ENCODE results near the gene WWOX. TPM values are rescaled to one million over a fixed set of nuclear protein-coding genes. Genes with fewer than 3 reads are reported as not detected.

WWOX gene
- total RNA-seq, 1 experiment from 2014 or later, result 15.6 TPM

- TF ChIP-seq, protein P1, sequence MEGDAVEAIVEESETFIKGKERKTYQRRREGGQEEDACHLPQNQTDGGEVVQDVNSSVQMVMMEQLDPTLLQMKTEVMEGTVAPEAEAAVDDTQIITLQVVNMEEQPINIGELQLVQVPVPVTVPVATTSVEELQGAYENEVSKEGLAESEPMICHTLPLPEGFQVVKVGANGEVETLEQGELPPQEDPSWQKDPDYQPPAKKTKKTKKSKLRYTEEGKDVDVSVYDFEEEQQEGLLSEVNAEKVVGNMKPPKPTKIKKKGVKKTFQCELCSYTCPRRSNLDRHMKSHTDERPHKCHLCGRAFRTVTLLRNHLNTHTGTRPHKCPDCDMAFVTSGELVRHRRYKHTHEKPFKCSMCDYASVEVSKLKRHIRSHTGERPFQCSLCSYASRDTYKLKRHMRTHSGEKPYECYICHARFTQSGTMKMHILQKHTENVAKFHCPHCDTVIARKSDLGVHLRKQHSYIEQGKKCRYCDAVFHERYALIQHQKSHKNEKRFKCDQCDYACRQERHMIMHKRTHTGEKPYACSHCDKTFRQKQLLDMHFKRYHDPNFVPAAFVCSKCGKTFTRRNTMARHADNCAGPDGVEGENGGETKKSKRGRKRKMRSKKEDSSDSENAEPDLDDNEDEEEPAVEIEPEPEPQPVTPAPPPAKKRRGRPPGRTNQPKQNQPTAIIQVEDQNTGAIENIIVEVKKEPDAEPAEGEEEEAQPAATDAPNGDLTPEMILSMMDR (conservative IDR thresholded peaks at IDR 0.05), result no peak
- no peak overlapping the region for H3T11ph ChIP-seq (ENCODE audit: low read length)
- no peak overlapping the region for H2AFZ ChIP-seq (ENCODE audit: low read length)
- WGBS (ENCODE audit: extremely low coverage, insufficient read length, low lambda C conversion rate), result no CpG with 5 or more reads among the region's 6 CpGs
- Mint-ChIP-seq H3K27ac (peak overlapping the region in 1 of 3 experiments; percentile 74; a peak in 1 of 7 replicates), H3K27me3 (ENCODE audit: low read depth) (no peaks in the 10 kb centered on the region), H3K9me3 (peaks cover 7 to 8% of the 10 kb centered on the region in 2 experiments), H3K4me3 (no peak overlapping the region), H3K4me1 (peaks cover 37 to 41% of the 10 kb centered on the region in 2 experiments), H3K36me3 (ENCODE audit: insufficient read depth in 1 of 3, low read depth in 3 of 3) (peaks cover 0 to 5% (median 0%) of the 10 kb centered on the region in 3 experiments; a peak in 1 of 7 replicates)
- H4K8ac ChIP-seq (replicated peaks; ENCODE audit: insufficient read length, low read depth, low read length), result no peak overlapping the region
- H2BK15ac ChIP-seq (ENCODE audit: low read depth, low read length), result no peak overlapping the region
- H2BK12ac ChIP-seq (ENCODE audit: insufficient read length, low read depth, low read length), result no peak overlapping the region
- H3K4me2 ChIP-seq (ENCODE audit: insufficient read depth, insufficient read length, low read length), result no peak overlapping the region
- H3K79me2 ChIP-seq (ENCODE audit: insufficient read depth, low read length), result no peaks in the 10 kb centered on the region
- no peaks in the 10 kb centered on the region for H3K27me3 ChIP-seq (ENCODE audit: insufficient read depth, low read length)
- no peak overlapping the region for H4K5ac ChIP-seq (ENCODE audit: insufficient read length, low read depth, low read length)
- H2BK120ac ChIP-seq (ENCODE audit: low read depth, low read length, poor library complexity, severe bottlenecking), result no peak overlapping the region
- H3K4me1 ChIP-seq (ENCODE audit: insufficient read depth, low read length), result no peaks in the 10 kb centered on the region; the same call in 1 of the 2 replicates
- H3K4ac ChIP-seq (ENCODE audit: low read depth, low read length), result no peak overlapping the region
- no peak for DNase-seq
- H2BK5ac ChIP-seq (ENCODE audit: insufficient read length, low read length), result no peak overlapping the region
- H4K91ac ChIP-seq (ENCODE audit: insufficient read length, low read depth, low read length), result no peak overlapping the region
- H3K18ac ChIP-seq (ENCODE audit: insufficient read length, low read depth, low read length), result no peak overlapping the region
- no peak overlapping the region for H3K9ac ChIP-seq (ENCODE audit: extremely low read depth, insufficient read length, low read length)
- peaks cover 3% of the 10 kb centered on the region for H4K20me1 ChIP-seq (ENCODE audit: control insufficient read depth, insufficient read depth, insufficient read length)
- H2AK5ac ChIP-seq (ENCODE audit: insufficient read length, low read length), result no peak overlapping the region
- no peak overlapping the region for H3K27ac ChIP-seq (ENCODE audit: insufficient read length, low read depth, low read length)
- H3K23me2 ChIP-seq (ENCODE audit: insufficient read length, low read depth, low read length, poor library complexity, severe bottlenecking), result no peaks in the 10 kb centered on the region
- no peaks in the 10 kb centered on the region for H3K79me1 ChIP-seq (ENCODE audit: insufficient read depth, low read depth, low read length, poor library complexity, severe bottlenecking)
- H3K56ac ChIP-seq (ENCODE audit: insufficient read length, low read depth, low read length), result no peak overlapping the region
- H3K9me3 ChIP-seq (ENCODE audit: control insufficient read depth, low read depth, low read length), result no peaks in the 10 kb centered on the region
- H3K23ac ChIP-seq (ENCODE audit: insufficient read length, low read depth, low read length), result no peak overlapping the region
- no peak overlapping the region for H3K14ac ChIP-seq (ENCODE audit: insufficient read depth, low read length)
- H2BK20ac ChIP-seq (ENCODE audit: low read depth, low read length, poor library complexity, severe bottlenecking), result no peak overlapping the region
Measured at GRCh38 chr16:79049040-79049439, 949.6 kb downstream of the WWOX start.
